HG03469 (cell line): Measurements from ENCODE around the gene RUNX2.
"Not testable (repeated sequence)": the region's sequence is repeated elsewhere in the genome, so short reads cannot be mapped to it uniquely, and the experiment has no call there.

ENCODE experiments used
- ATAC-seq: cut with Tn5 transposase; IDR thresholded peaks from one replicate; pipeline ENCODE4 v1.9.1; 2021; ENCODE audit warnings: mild to moderate bottlenecking, moderate library complexity, moderate number of reproducible peaks; ENCODE audit not compliant: unreplicated experiment

RUNX2 gene

DNA sequence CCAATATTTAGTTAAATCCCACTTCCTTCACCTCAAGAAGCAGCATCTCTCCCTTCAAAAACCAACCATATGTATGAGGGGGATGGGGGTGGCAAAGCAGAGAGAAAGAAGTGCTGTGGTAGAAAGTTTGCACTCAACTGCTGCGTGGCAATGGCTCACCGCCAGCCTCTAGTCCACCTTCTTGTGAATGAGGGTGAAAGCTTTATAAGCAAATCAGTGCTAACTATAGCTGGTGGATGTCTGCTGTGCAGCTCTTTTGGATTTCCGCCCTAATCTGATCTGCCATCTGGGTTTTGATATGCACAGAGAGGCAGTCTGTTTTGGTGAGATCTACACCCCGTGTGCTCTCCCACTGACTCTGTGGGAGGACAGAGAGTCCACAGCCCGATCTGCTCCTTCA lies 330.8 kb downstream of the RUNX2 start:
- ATAC-seq: no peak

- ATAC-seq: no peak
These were observed 333.5 kb downstream of the RUNX2 start for GRCh38 chr6:45661661-45662060.

DNA sequence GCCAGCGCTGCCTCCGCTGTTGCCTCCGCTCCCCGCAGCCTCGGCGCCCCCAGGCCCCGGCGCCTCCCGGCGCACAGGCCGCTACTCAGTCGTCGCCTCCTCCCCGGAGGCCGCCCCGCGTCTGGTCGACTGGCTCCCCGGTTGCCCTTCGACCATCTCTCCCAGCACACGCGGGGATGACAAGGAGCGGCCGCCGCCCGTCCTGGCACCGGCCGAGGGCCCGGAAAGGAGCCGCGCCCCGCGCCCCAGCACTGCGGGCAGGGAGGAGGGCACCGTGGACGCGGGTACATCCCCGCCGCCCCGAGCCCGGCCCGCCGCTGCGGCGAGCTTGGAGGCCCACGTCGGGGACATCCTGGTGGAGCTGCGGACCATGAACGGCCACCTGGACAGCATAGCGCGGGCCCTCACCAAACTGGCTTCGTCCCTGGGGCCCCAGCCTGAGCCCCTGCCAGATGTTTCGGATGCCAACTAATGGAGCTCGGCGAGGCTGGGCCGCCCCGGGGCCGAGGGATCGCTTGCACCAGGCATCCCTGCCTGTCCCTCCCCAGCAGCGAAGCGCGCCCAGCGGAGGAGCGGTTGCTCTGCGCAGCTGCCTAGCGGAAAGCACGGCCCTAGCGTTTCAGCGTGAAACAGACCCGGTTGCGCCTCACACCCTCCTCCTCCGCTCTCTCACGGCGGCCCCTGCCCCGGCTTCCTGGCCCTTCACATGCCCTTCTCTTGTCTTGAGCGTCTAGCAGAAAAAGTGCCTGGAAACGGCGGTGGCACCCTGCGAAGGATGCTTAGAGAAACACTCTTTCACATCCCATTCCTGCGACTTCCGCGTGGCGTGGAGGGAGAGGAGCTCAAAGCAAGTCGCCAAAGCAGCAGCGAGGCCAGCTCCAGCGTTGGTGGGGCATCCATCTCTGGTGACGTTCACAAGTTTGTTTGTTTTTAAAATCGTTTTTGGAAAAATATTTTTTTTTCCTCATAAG lies 335.4 kb downstream of the RUNX2 start:
- ATAC-seq: no peak

- no peak for ATAC-seq
These were observed 336.6 kb downstream of the RUNX2 start for GRCh38 chr6:45664707-45665106.

- ATAC-seq: no peak
These were observed 337.7 kb downstream of the RUNX2 start for GRCh38 chr6:45665859-45666258.

GRCh38 chr6:45666846-45667245 lies 338.7 kb downstream of the RUNX2 start:
- no peak for ATAC-seq

DNA sequence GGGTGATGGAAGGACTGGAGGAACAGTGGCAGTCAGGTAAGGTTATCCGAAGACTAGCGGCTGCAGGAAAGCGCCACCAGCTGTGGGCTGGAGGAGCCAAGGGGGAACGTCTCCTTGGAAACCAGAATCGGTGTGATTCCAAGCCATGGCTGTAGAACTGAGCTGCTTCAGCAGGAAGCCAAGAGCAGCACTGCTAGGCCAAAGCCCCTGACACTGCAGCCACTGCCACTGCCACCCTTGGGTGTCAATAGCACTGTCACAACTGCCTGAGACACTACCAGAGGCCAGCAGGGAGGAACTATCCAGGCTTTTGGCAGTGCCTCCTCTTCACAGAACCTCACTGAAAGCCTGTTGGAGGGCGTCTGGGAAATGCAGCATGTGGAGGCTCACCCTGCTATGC lies 339.2 kb downstream of the RUNX2 start:
- no peak for ATAC-seq

DNA sequence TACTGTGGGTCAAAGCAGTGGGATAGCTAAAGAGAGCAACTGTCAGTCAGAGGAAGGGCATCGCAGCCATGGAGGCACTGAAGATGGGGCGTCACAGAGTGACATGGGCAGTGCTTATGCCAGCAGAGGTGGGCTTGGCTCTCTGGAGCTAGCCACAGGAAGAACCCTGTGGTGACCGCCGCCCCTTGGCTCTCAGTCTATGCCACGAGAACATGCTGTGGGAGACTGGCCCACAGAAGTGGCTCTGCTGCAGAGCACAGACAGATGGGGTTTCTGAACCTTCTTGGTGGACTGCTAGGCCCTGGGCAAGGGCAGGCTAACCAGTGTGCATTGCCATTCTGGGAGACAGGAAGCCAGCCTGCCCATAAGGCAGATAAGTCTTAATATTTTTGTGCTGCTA lies 339.6 kb downstream of the RUNX2 start:
- ATAC-seq: no peak

- ATAC-seq: no peak
These were observed 340.6 kb downstream of the RUNX2 start for GRCh38 chr6:45668705-45669104.

DNA sequence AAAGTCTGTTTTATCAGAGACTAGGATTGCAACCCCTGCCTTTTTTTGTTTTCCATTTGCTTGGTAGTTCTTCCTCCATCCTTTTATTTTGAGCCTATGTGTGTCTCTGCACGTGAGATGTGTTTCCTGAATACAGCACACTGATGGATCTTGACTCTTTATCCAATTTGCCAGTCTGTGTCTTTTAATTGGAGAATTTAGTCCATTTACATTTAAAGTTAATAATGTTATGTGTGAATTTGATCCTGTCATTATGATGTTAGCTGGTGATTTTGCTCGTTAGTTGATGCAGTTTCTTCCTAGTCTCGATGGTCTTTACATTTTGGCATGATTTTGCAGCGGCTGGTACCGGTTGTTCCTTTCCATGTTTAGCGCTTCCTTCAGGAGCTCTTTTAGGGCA lies 345.0 kb downstream of the RUNX2 start:
- not testable (repeated sequence) for ATAC-seq

GRCh38 chr6:45675166-45675565 lies 347.0 kb downstream of the RUNX2 start:
- ATAC-seq: not testable (repeated sequence)

GRCh38 chr6:45675634-45676033 lies 347.5 kb downstream of the RUNX2 start:
- ATAC-seq: no peak

- no peak for ATAC-seq
These were observed 348.2 kb downstream of the RUNX2 start for GRCh38 chr6:45676380-45676779.

GRCh38 chr6:45677381-45678284 lies 349.5 kb downstream of the RUNX2 start:
- ATAC-seq: peak; percentile 42

GRCh38 chr6:45678285-45678607 lies 350.1 kb downstream of the RUNX2 start:
- no peak for ATAC-seq

GRCh38 chr6:45679163-45679562 lies 351.0 kb downstream of the RUNX2 start:
- ATAC-seq: no peak

GRCh38 chr6:45679631-45680030 lies 351.5 kb downstream of the RUNX2 start:
- no peak for ATAC-seq

GRCh38 chr6:45681860-45682511 lies 353.9 kb downstream of the RUNX2 start:
- ATAC-seq: peak; percentile 90

DNA sequence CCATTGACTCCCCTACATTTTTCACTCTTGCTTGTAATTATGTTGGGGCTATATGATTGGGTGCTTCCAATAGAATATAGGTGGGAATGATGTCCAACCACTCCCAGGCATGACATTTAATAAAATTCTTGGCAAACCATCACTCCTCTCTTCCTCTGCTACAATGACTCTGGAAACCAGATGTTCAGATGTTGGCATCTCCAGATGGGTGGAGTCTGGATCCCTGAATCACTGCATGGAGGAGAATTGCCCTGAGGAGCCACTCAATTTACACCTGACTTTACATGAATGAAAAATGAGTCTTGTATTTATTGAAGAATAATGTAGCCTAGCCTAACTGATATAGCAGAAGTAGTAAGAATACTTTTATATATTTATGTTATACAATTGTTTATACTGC lies 356.3 kb downstream of the RUNX2 start:
- no peak for ATAC-seq

DNA sequence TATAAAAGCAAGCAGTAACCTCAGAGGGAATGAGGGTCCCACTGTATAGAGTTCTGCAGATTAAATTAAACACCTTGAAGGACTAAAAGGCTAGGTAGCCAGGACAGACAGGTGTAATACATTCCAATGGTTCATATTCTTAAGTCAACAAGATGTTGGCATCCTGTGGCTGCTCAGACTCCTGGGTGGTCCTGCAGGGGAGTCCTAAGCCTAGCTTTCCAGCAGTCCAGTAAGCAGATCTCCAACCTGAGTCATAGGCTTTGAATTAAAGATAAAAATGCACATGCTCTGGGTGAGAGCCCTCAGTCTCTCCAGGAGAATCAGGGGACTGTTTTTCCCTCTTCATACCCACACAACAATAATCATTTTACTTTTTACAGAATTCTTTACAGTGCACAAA lies 356.9 kb downstream of the RUNX2 start:
- ATAC-seq: no peak

DNA sequence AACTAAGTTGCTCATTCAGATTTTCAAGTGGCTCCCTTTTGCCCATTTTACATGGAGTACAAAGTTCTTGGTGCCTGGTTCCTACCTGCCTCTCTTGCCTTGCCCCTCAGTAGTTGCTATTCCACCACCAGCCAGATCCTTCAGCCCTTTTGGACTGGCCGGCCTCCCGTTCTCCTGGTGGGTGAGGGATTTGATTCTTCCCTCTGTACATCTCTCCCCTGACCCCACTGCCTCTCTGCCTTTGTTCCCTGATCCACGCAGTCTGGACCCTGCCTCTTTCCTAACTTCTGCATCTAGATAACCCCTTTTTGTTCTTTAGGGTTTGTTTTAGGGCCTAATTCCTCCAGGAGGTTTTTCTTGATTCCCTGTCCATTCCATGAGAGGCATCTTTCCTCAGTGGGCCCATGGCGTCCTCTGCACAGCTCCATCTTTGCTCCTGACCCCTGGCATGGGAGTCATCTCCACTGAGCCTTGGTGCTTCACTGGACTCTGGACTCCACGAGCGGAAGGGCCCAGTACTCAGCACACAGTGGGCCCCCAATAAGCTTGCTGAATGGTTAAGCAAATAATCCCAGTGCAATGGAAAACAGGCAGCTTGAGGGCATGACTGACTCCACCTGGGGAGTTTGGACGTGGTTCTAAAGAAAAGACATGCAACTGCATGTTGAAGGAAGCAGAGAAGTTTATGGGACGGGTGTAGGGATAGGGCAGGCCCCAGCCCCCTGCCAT lies 358.9 kb downstream of the RUNX2 start:
- no peak for ATAC-seq
